Chondrocyte (in vitro differentiated cells): ENCODE data around the gene PCYT2. TPM values are rescaled to one million over a fixed set of nuclear protein-coding genes. Genes with fewer than 3 reads are reported as not detected.

ENCODE experiments used
- DNase-seq: peaks from one replicate; pipeline ENCODE4 v3.0.0; 2021; ENCODE audit warnings: mixed read lengths, low spot score
- H3K27ac Mint-ChIP-seq: one replicate; pipeline ENCODE4 v1.8.0; 2021; ENCODE audit warnings: mild to moderate bottlenecking, moderate library complexity, mixed read lengths; ENCODE audit not compliant: unreplicated experiment
- H3K27me3 Mint-ChIP-seq: 2 replicates; pipeline ENCODE4 v1.8.0; 2021; ENCODE audit warnings: low read depth, mixed read lengths
- H3K36me3 Mint-ChIP-seq: 2 replicates; pipeline ENCODE4 v1.8.0; 2021; ENCODE audit warnings: low read depth, mixed read lengths
- H3K4me1 Mint-ChIP-seq: 2 replicates; pipeline ENCODE4 v1.8.0; 2021; ENCODE audit warnings: low read depth, mild to moderate bottlenecking, mixed read lengths
- H3K4me3 Mint-ChIP-seq: one replicate; pipeline ENCODE4 v1.8.0; 2021; ENCODE audit warnings: mild to moderate bottlenecking, moderate library complexity, mixed read lengths; ENCODE audit not compliant: unreplicated experiment
- H3K9me3 Mint-ChIP-seq: 2 replicates; pipeline ENCODE4 v1.8.0; 2021; ENCODE audit warnings: low read depth, mixed read lengths
- CTCF ChIP-seq: fragments of 200-600 bp; sonication (generic); IDR thresholded peaks from 2 replicates; pipeline ENCODE4 v1.5.0; 2021; ENCODE audit warnings: antibody characterized with exemption, mild to moderate bottlenecking, moderate library complexity
- total RNA-seq: library from RNA; stranded (reverse); gene quantifications from 3 replicates; pipeline ENCODE4 v1.2.1, GENCODE V29; 2021

Gene PCYT2
- total RNA-seq, 1 donor from 2014 or later = 28.8 TPM

- peaks cover 2% of the 10 kb centered on the region for H3K36me3 Mint-ChIP-seq
- peak overlapping the region; percentile 81 for H3K4me3 Mint-ChIP-seq
- H3K27ac Mint-ChIP-seq = peak overlapping the region; percentile 94
- H3K27me3 Mint-ChIP-seq = no peaks in the 10 kb centered on the region
- H3K4me1 Mint-ChIP-seq = peaks cover 47% of the 10 kb centered on the region
- peak; percentile 67 for TF ChIP-seq CTCF
- peak; percentile 97 for DNase-seq
- no peaks in the 10 kb centered on the region for H3K9me3 Mint-ChIP-seq
Measured at GRCh38 chr17:81871387-81872230, 39.6 kb downstream of the PCYT2 start.

GRCh38 chr17:81870981-81871386 is 40.2 kb downstream of the PCYT2 start, which contains the start of gene ARHGDIA:
Gene ARHGDIA, minus strand, starts transcription at chr17:81871337. Its CDS starts 1,407 bp downstream, at chr17:81869930.
- Mint-ChIP-seq H3K4me3 (peak within 1 kb of the TSS; percentile 81), H3K27me3 (no peaks in the 10 kb centered on the region), H3K36me3 (peaks cover 2% of the 10 kb centered on the region), H3K4me1 (peaks cover 49% of the 10 kb centered on the region), H3K9me3 (no peaks in the 10 kb centered on the region), H3K27ac (peak within 1 kb of the TSS; percentile 94)
- no peak for DNase-seq
- TF ChIP-seq CTCF = no peak

GRCh38 chr17:81870131-81870980 is 40.8 kb downstream of the PCYT2 start:
- H3K27ac Mint-ChIP-seq = peak overlapping the region; percentile 94
- no peaks in the 10 kb centered on the region for H3K27me3 Mint-ChIP-seq
- H3K9me3 Mint-ChIP-seq = no peaks in the 10 kb centered on the region
- H3K36me3 Mint-ChIP-seq = peaks cover 2% of the 10 kb centered on the region
- peak overlapping the region; percentile 81 for H3K4me3 Mint-ChIP-seq
- peaks cover 54% of the 10 kb centered on the region for H3K4me1 Mint-ChIP-seq
- TF ChIP-seq CTCF = no peak
- DNase-seq = no peak

GRCh38 chr17:81869221-81870130 is 41.7 kb downstream of the PCYT2 start:
- DNase-seq = no peak
- no peaks in the 10 kb centered on the region for H3K27me3 Mint-ChIP-seq
- peak overlapping the region; percentile 81 for H3K4me3 Mint-ChIP-seq
- no peaks in the 10 kb centered on the region for H3K9me3 Mint-ChIP-seq
- peaks cover 2% of the 10 kb centered on the region for H3K36me3 Mint-ChIP-seq
- peak; percentile 92 for TF ChIP-seq CTCF
- H3K27ac Mint-ChIP-seq = peak overlapping the region; percentile 94
- peaks cover 60% of the 10 kb centered on the region for H3K4me1 Mint-ChIP-seq
